SH-SY5Y (cell line): ENCODE results near the gene MCFD2.

ENCODE experiments used
- GATA2 ChIP-seq: IDR thresholded peaks from 2 replicates; pipeline ENCODE4 v1.6.1; 2011; ENCODE audit warnings: mild to moderate bottlenecking, low read depth, low read length
- GATA3 ChIP-seq: IDR thresholded peaks from 2 replicates; pipeline ENCODE4 v1.6.1; 2011; ENCODE audit warnings: low read depth, mild to moderate bottlenecking, low read length, moderate library complexity

GRCh38 chr2:46962751-46963150, 47.1 kb upstream of the MCFD2 start:
- TF ChIP-seq GATA2 (no peak), GATA3 (no peak)
